Heart right ventricle (tissue), 16 donors: Measurements from ENCODE around the gene NARF. TPM values are rescaled to one million over a fixed set of nuclear protein-coding genes. Genes with fewer than 3 reads are reported as not detected.
A peak's percentile ranks its signal among the peaks of the same experiment; 100 is the strongest.

ENCODE experiments used
- ATAC-seq, 8 donors: fragments of 200-7000 bp; cut with Tn5 transposase; one replicate each; pipeline ENCODE4 v1.9.1; 2020; ENCODE audit warnings: mild to moderate bottlenecking in 8 of 8, moderate library complexity in 8 of 8, moderate number of reproducible peaks in 1 of 8
- DNase-seq, 2 donors: peaks; one replicate each; pipeline ENCODE4 v3.0.0-alpha.2; 2020
- H3K27ac ChIP-seq, 10 donors: fragments of 200-600 bp; sonication (generic) in 2 of 10; one replicate each; pipeline versions ENCODE4 v1.5.0 to v1.8.0; 2020 to 2022; ENCODE audit warnings: mild to moderate bottlenecking in 3 of 10
- H3K27me3 ChIP-seq, 7 donors: fragments of 200-600 bp; one replicate each; pipeline ENCODE4 v1.8.0; 2021 to 2022; ENCODE audit warnings: mild to moderate bottlenecking in 2 of 7
- H3K36me3 ChIP-seq, 9 donors: fragments of 200-600 bp; sonication (generic) in 1 of 9; one replicate each; pipeline versions ENCODE4 v1.5.0 to v1.8.0; 2020 to 2022; ENCODE audit warnings: mild to moderate bottlenecking in 2 of 9
- H3K4me1 ChIP-seq, 9 donors: fragments of 200-600 bp; sonication (generic) in 1 of 9; one replicate each; pipeline versions ENCODE4 v1.5.0 to v1.8.0; 2020 to 2022; ENCODE audit warnings: mild to moderate bottlenecking in 4 of 9
- H3K4me3 ChIP-seq, 10 donors: fragments of 200-600 bp; sonication (generic) in 2 of 10; one replicate each; pipeline versions ENCODE4 v1.5.0 to v1.8.0; 2020 to 2022; ENCODE audit warnings: mild to moderate bottlenecking in 7 of 10, moderate library complexity in 2 of 10
- H3K9me3 ChIP-seq, 11 donors: fragments of 200-600 bp in 10 of 11; sonication (generic) in 2 of 11; one replicate each; pipeline versions ENCODE4 v1.5.0 to v1.8.0; 2013 to 2022; ENCODE audit warnings: mild to moderate bottlenecking in 2 of 11, control low read depth in 1 of 11, moderate library complexity in 1 of 11
- WGBS, 2 donors: extraction: QIAGEN DNeasy Blood & Tissue Kit; methylation state at CpG; one replicate each; pipeline ENCODE4 v1.1.7; 2013; ENCODE audit warnings: inconsistent platforms in 1 of 2; 5-methylcytosine and 5-hydroxymethylcytosine counted together
- intact Hi-C, 10 donors: fragments of 100-400 bp; cut with DNase I; formaldehyde crosslinking; loops; one replicate each; pipeline versions ENCODE4 v1.11.1 to v1.14.2; 2022
- polyA plus RNA-seq, 2 donors: library from polyadenylated mRNA; stranded (reverse); fragments of 200-250 nt; gene quantifications; one replicate each; pipeline ENCODE4 v1.2.3, GENCODE V29; 2013
- total RNA-seq, 10 donors: library from RNA; stranded (reverse); fragmentation: NEBNext Ultra II Directional in 3 of 10; extraction: Animal tissue kit (Norgen Biotek cat#: 25700) in 3 of 10; gene quantifications; one replicate each; pipeline versions ENCODE4 v1.2.1 to v1.2.4, GENCODE V29; 2021 to 2023
- TF ChIP-seq, protein P1 (sequence below), 9 donors: fragments of 200-600 bp; sonication (generic) in 2 of 9; IDR thresholded peaks; one replicate each; pipeline versions ENCODE4 v1.5.0 to v1.8.0; 2021 to 2022; ENCODE audit warnings: antibody characterized with exemption in 9 of 9, mild to moderate bottlenecking in 5 of 9, moderate library complexity in 1 of 9
- donor health status: Arrhythmogenic right ventricular cardiomyopathy.
- donor health status: ischemic (EF 13 %, LVEDD 7.1; RV severe dilation, severe dysfunction).
- donor health status: healthy with polysubstance abuse.
- donor health status: DM: no; HTN: yes; CAD: no.
- donor health status: DM: no; HTN: no; CAD: no.
- donor health status: ischemic (EF 25% LVEDD 6.9; RV normal size, moderate dysfunction).
- donor health status: ischemic (EF 25% LVEDD 5.7; RV mildly dilated, moderate dysfunction).
- donor health status: healthy.
- donor health status: DM: yes; HTN: yes; CAD: no.
- donor health status: Ischemic cardiomyopathy.
- donor health status: ischemic (EF 35%, LVEDD 5.7; RV mildly dilated, moderate dysfunction).
- donor health status: nonischemic (EF 11% LVEDD 7.7; RV severe dilation, severe dysfunction).
- donor health status: DM: yes; HTN: yes; CAD: no.
- donor health status: PGD.
- donor health status: ischemic (EF 29% LVEDD 5.4; RV normal size, mild dysfunction).
- donor health status: nonischemic (EF 23%, LVEDD 6.1; RV moderate dilation, normal function).

NARF gene
- total and polyA plus RNA-seq, 12 donors: 48.4 to 179 (median 64.5) TPM

GRCh38 chr17:82433560-82434215 lies 24.9 kb upstream of the NARF start:
- H3K27me3 ChIP-seq: no peaks in the 10 kb centered on the region
- intact Hi-C loops: no loop called here
- TF ChIP-seq, protein P1, sequence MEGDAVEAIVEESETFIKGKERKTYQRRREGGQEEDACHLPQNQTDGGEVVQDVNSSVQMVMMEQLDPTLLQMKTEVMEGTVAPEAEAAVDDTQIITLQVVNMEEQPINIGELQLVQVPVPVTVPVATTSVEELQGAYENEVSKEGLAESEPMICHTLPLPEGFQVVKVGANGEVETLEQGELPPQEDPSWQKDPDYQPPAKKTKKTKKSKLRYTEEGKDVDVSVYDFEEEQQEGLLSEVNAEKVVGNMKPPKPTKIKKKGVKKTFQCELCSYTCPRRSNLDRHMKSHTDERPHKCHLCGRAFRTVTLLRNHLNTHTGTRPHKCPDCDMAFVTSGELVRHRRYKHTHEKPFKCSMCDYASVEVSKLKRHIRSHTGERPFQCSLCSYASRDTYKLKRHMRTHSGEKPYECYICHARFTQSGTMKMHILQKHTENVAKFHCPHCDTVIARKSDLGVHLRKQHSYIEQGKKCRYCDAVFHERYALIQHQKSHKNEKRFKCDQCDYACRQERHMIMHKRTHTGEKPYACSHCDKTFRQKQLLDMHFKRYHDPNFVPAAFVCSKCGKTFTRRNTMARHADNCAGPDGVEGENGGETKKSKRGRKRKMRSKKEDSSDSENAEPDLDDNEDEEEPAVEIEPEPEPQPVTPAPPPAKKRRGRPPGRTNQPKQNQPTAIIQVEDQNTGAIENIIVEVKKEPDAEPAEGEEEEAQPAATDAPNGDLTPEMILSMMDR (IDR thresholded peaks at IDR 0.05): no peak
- peaks cover 0 to 82% (median 4%) of the 10 kb centered on the region in 9 donors for H3K36me3 ChIP-seq
- ATAC-seq (no peak), DNase-seq (no peak)
- WGBS, 2 donors: 94 to 95% methylated on average over 32 of the region's 32 CpGs
- peaks cover 0 to 7% (median 0%) of the 10 kb centered on the region in 9 donors for H3K4me1 ChIP-seq
- no peak overlapping the region for H3K27ac ChIP-seq
- no peak overlapping the region for H3K4me3 ChIP-seq
- H3K9me3 ChIP-seq: no peaks in the 10 kb centered on the region

DNA sequence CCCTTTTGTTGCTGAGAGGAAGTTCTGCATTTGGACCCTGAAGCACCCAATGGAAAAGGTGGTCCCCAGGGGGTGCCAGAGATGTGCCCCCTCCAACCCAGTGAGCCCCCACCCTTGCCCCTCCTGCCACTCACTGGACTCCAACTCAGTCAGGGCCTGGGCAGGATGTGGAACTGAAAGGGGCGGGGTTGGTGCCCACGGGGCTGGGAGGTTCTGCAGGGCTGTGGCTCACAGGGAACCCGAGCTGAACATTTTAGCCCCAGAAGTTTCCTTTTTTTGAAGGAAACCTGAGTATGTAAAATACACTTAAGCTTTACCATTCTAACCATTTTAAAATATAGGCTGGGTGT lies 24.4 kb upstream of the NARF start:
- peak overlapping the region in 1 of 10 donors; percentile 24 for H3K27ac ChIP-seq
- intact Hi-C loops: no loop called here
- no peak overlapping the region for H3K4me3 ChIP-seq
- peaks cover 0 to 7% (median 0%) of the 10 kb centered on the region in 9 donors for H3K4me1 ChIP-seq
- H3K27me3 ChIP-seq: no peaks in the 10 kb centered on the region
- H3K36me3 ChIP-seq: peaks cover 0 to 82% (median 4%) of the 10 kb centered on the region in 9 donors
- WGBS, 2 donors: 80 to 84% methylated on average over 3 of the region's 3 CpGs
- H3K9me3 ChIP-seq: no peaks in the 10 kb centered on the region
- no peak for DNase-seq
- TF ChIP-seq, protein P1 (IDR thresholded peaks at IDR 0.05): no peak
- no peak for ATAC-seq

DNA sequence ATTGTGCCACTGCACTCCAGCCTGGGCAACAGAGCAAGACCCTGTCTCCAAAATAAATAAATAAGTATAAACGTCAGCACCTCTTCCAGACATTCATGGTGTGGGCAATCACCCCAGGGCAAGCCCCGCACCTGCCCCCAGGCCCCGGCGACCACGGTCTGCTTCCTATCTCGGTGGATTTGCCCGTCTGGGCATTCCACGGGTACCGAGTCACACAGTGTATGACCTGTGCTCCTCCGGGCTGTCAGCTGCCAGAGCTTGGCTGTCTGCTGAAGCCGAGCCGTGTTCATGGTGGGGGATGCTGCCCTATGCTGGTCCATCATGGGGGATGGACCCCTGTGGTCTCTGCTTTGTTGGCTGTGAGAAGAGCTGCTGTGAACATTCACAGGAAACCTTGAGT lies 23.4 kb upstream of the NARF start:
- no peak for DNase-seq
- intact Hi-C loops: no loop called here

GRCh38 chr17:82435601-82436583 lies 22.6 kb upstream of the NARF start:
- no peak overlapping the region for H3K4me3 ChIP-seq
- peaks cover 0 to 20% (median 0%) of the 10 kb centered on the region in 9 donors for H3K4me1 ChIP-seq
- intact Hi-C loops: no loop called here
- no peak for DNase-seq
- WGBS, 2 donors: 89 to 92% methylated on average over 43 of the region's 43 CpGs
- TF ChIP-seq, protein P1 (IDR thresholded peaks at IDR 0.05): no peak
- H3K9me3 ChIP-seq: no peaks in the 10 kb centered on the region
- no peak for ATAC-seq
- H3K27me3 ChIP-seq: no peaks in the 10 kb centered on the region
- H3K27ac ChIP-seq: no peak overlapping the region
- H3K36me3 ChIP-seq: peaks cover 0 to 83% (median 4%) of the 10 kb centered on the region in 9 donors

More for the DNA sequence above, 23.4 kb upstream of the NARF start:
- peaks cover 0 to 85% (median 4%) of the 10 kb centered on the region in 9 donors for H3K36me3 ChIP-seq
- H3K4me3 ChIP-seq: no peak overlapping the region
- no peaks in the 10 kb centered on the region for H3K27me3 ChIP-seq
- WGBS, 2 donors: 90 to 92% methylated on average over 12 of the region's 12 CpGs
- peaks cover 0 to 12% (median 0%) of the 10 kb centered on the region in 9 donors for H3K4me1 ChIP-seq
- H3K27ac ChIP-seq: no peak overlapping the region
- no peaks in the 10 kb centered on the region for H3K9me3 ChIP-seq
- no peak for ATAC-seq
- TF ChIP-seq, protein P1 (IDR thresholded peaks at IDR 0.05): no peak
